Stimulated activated CD8-positive, alpha-beta memory T cell treated with anti-CD3 and anti-CD28 coated beads, Interleukin-15, amount 100 ng/mL, for 4 hours (primary cell): ENCODE results near the gene TSC22D2.
A peak's percentile ranks its signal among the peaks of the same experiment; 100 is the strongest.

Experiments
- DNase-seq, 2 donors: peaks; one replicate each; pipeline ENCODE4 v3.0.0-alpha.2; 2020; ENCODE audit warnings: low read depth in 2 of 2

The TSC22D2 gene

DNA sequence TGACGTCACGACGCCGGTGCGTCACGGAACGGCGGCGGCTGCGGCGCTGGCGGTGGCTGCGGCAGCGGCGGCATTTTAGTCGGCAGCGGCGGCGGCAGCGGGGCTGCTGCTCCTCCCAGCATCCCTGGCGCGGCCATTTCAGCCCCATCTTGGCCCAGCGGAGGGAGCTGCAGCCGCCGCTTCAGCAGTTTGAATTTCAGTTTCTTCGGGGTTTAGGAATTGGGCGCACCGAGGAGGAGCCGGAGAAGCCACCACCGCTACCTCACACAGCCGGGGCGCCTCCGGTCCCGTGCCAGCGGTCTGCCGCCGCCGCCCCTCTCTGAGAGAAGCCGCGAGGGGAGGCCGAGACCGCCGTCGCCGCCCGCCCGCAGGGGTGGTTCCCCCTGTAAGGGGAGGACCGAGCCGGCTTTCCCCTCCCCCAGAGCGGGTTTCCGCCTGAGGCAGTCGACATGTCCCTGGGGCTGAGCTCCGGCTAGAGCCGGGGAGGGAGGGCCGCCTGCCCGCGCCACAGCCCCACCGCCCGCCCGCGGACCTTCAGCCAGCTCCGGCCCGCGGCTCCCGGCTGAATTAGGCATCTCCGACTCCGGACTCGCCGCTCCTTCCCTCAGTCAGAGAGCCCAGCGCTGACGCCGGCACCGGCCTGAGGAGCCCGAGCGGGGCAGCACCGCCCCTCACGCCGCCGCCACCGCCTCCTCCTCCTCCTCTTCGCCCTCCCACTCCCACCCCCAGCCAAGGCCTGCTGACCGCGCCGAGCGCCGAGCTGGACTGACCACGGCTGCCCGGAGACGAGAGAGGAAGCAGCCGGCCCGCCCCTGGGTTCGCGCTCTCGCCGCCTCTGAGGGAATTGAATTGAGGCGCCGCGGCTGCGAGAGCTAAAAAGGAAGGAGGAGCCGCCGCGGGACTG lies at the start of gene TSC22D2:
Gene TSC22D2, plus strand, starts transcription at position 78 of the 904 bp plus-strand sequence. CDS start 1,053 bp downstream, outside the sequence.
- peak; percentile 88 to 96 for DNase-seq

- no peak for DNase-seq
Observed at GRCh38 chr3:150359381-150359780, 48.7 kb upstream of the TSC22D2 start.

DNA sequence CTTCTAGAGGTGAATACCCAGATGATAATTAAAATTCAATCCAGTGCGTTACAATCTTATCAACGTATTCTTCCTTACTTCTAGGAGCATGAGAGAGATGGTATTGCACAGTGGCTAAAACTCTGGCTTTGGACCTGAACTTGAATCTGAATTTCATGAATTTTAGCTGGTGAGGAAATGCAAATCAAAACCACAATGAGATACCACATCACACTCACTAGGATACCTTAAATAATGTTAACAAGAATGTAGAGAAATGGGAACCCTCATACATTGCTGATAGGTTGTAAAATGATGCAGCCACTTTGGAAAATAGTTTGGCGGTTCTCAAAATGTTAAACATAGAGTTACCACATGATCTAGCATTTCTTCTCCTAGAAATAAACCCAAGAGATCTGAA lies 47.1 kb upstream of the TSC22D2 start:
- DNase-seq: no peak

DNA sequence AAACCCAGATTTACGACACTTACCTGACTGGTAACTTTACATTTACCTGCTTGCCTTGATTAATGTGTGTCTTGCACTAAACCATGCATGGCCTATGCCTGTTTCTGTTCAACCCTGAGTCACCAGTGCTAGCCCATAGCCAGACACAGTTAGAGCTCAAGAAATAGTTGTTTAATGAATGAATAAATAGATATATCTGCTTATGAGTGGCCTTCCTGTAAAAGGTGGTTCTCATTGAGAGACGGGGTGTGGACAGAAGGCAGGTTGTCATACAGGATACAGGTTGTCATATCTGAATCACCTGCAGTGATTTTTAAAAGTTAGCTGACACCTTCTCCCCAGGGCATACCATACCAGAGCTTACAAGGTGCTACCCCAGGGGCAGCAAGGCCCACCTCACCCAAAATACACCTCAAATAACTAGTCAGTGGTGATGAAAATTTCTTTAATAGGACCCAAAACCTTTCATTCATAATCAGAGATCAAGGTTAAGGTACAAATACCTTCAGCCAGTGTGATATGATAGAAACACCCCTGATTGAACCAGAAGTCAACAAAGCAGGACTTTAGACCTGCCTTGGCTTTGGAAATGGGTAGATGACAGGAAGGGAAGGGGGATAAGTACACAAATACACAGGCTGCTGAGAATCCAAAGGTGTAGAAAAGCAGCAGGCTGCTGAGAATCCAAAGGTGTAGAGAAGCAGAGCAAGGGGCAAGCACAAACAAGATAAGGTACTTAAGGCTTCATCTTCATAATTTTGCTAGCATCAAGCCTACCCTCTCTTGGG lies 45.4 kb upstream of the TSC22D2 start:
- DNase-seq: no peak

DNA sequence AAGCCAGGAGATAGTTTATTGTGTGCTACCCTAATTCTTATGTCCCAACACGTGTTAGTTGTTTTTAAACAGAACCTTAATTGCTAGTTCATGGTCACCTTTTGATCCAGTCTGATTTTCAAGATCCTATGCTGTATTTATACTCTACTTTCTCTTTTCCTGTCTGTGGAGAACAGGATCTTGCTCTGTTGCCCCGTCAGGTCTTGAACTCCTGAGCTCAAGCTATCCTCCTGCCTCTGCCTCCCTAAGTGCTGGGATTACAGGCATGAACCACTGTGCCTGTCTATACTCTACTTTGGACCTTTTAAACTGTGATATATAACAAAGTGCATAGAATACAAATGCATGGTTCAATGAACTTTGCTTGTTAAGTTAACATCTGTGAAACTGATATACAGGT lies 44.7 kb upstream of the TSC22D2 start:
- no peak for DNase-seq

GRCh38 chr3:150365132-150365604 lies 42.9 kb upstream of the TSC22D2 start:
- DNase-seq: no peak

DNA sequence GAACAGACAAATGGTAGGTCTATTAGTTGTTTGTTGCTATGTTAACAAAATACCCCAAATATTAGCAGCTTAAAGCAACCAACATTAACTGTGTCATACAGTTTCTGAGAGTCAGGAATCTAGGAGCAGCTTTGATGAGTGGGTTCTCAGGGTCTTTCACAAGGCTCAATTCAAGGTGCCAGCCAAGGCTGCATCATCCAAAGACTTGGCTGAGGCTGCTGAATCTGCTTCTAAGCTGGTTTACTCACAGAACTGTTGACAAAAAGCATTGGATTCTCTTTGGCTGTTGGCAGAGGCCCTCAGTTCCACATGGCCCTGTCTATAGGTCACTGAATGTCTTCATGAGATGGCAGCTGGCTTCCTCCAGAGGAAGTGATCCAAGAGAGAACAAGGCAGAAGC lies 40.3 kb upstream of the TSC22D2 start:
- no peak for DNase-seq

- DNase-seq: no peak
Observed at GRCh38 chr3:150370122-150370602, 37.9 kb upstream of the TSC22D2 start.

DNA sequence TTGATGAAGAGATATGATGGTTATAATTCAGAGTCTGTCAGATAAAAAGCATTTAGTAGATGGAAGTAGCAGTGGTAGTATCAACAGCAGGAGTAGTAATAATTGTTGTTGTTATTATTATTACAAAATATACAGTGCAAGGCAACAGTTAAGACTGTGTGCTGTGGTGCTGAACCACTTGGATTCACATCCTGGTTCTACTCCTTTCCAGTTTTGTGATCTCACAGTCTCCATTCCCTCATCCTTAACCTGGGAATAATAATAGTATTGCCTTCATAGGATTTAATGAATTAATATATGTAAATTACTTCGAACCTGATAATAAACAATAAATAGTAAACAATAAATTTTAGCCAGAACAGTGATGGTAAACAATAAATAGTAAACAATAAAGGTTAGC lies 37.1 kb upstream of the TSC22D2 start:
- no peak for DNase-seq

DNA sequence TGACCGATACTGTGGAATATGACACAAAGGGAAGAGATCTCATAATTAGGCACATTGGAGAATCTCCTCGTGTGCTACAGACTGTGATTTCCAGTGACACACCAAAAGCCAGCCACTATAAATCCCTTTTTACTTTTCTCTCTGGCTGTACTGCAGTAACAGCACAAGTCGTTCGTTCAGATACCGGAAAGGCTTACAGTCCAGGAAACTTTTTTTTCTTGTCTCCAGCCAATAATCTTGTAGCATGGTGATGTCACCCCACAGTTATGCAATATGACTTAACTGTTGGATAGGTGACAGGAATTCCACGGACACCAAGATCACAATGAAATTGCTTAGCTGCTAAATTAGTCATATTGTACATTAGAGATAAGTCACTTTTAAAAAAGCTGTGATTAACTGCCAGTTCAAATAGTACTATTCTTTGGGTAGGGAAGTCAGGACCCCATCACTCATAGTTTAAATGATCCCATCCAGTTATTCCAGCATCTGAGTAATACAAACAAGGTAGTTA lies 36.3 kb upstream of the TSC22D2 start:
- no peak for DNase-seq

GRCh38 chr3:150372320-150372719 lies 35.8 kb upstream of the TSC22D2 start:
- no peak for DNase-seq

DNA sequence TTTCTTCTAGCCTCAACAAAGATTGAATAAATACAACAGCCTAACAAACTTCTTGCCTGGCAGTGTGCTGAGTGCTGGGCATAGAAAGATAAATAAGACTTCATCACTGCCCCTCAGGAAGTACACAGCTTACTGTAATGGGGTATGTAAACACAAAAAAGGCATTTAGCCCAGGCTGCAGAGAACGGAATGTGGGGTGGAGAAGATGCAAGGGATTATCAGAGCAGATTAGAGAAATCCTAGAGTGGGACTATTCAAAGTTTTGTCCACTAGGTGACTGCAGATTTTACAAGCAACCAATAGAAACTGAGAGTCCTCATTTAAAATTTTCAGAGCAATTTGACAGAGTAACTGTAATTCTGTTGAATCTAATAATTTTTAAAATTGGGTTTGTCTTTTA lies 35.4 kb upstream of the TSC22D2 start:
- no peak for DNase-seq

- no peak for DNase-seq
Observed at GRCh38 chr3:150373234-150373875, 34.7 kb upstream of the TSC22D2 start.

DNA sequence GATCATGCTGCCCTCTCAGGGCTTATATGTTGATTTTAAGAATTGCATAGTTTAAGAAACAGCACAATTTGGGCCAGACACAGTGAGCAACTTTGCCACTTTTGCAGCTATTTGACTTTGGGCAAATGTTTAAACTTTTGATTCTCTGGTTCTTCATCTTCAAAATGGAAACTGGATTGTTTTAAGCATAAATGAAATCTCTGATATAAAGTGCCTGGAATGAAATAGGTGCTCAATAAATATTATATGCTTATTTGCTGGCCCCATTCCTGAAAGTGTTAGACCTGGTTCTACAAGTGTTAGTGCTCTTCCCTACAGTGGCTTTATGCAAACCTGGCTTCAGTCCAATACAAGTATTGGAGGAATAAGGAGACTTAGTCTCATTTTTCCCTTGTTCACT lies 33.1 kb upstream of the TSC22D2 start:
- no peak for DNase-seq

GRCh38 chr3:150376001-150376848 lies 31.9 kb upstream of the TSC22D2 start:
- no peak for DNase-seq

GRCh38 chr3:150377601-150378300 lies 30.3 kb upstream of the TSC22D2 start:
- DNase-seq: no peak

GRCh38 chr3:150378301-150378748 lies 29.8 kb upstream of the TSC22D2 start:
- no peak for DNase-seq

DNA sequence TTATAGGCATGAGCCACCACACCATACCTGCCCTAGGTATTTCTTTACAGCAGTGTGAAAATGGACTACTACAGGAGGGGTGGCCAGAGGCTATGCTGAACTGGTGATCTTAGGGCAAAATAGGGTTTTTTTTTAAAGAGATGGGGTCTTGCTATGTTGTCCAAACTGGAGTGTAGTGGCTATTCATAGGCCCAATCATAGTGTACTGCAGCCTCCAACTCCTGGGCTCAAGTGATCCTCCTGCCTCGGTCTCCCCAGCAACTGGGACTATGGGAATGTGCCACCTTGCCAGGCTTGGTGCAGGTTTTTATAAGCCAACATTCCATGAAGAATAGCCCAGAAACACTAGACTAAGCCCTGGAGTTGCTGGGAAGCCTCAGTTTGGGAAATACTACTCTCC lies 28.6 kb upstream of the TSC22D2 start:
- no peak for DNase-seq

GRCh38 chr3:150384296-150385212 lies 23.5 kb upstream of the TSC22D2 start:
- no peak for DNase-seq
